Stimulated activated memory B cell treated with anti-CD40 and anti-IgM and Interleukin-4, amounts not matched to agents 10 μg/mL and 1 μg/mL and 100 μg/mL, for 72 hours (primary cell): ENCODE results near the gene ACAP3.
A peak's percentile ranks its signal among the peaks of the same experiment; 100 is the strongest.
"Not testable (repeated sequence)": the region's sequence is repeated elsewhere in the genome, so short reads cannot be mapped to it uniquely, and the experiment has no call there.

Source experiments
- ATAC-seq: fragments of 150-1000 bp; cut with Tn5 transposase; 2 replicates; pipeline ENCODE4 v1.10.0; 2021
- H3K27ac Mint-ChIP-seq: one replicate; pipeline ENCODE4 v1.8.0; 2022; ENCODE audit warnings: mild to moderate bottlenecking, mixed read lengths
- H3K27me3 Mint-ChIP-seq: one replicate; pipeline ENCODE4 v1.8.0; 2022; ENCODE audit warnings: mixed read lengths
- H3K36me3 Mint-ChIP-seq: one replicate; pipeline ENCODE4 v1.8.0; 2022; ENCODE audit warnings: mixed read lengths
- H3K4me1 Mint-ChIP-seq: one replicate; pipeline ENCODE4 v1.8.0; 2022; ENCODE audit warnings: mixed read lengths
- H3K4me3 Mint-ChIP-seq: one replicate; pipeline ENCODE4 v1.8.0; 2022; ENCODE audit warnings: mild to moderate bottlenecking, moderate library complexity, mixed read lengths
- H3K9me3 Mint-ChIP-seq: one replicate; pipeline ENCODE4 v1.8.0; 2022; ENCODE audit warnings: mixed read lengths

The ACAP3 gene

GRCh38 chr1:1253314-1253713, 54.4 kb downstream of the ACAP3 start:
- Mint-ChIP-seq H3K27me3 (no peaks in the 10 kb centered on the region), H3K4me3 (no peak overlapping the region), H3K27ac (peak overlapping the region; percentile 46), H3K4me1 (peaks cover 38% of the 10 kb centered on the region), H3K36me3 (peaks cover 53% of the 10 kb centered on the region), H3K9me3 (no peaks in the 10 kb centered on the region)
- no peak for ATAC-seq

GRCh38 chr1:1250786-1251284, 56.9 kb downstream of the ACAP3 start:
- H3K36me3 Mint-ChIP-seq: peaks cover 37% of the 10 kb centered on the region
- H3K27ac Mint-ChIP-seq: peak overlapping the region; percentile 85
- ATAC-seq: peak; percentile 94
- peak overlapping the region; percentile 32 for H3K4me3 Mint-ChIP-seq
- no peaks in the 10 kb centered on the region for H3K27me3 Mint-ChIP-seq
- H3K4me1 Mint-ChIP-seq: peaks cover 29% of the 10 kb centered on the region
- no peaks in the 10 kb centered on the region for H3K9me3 Mint-ChIP-seq

- not testable (repeated sequence) for H3K27me3 Mint-ChIP-seq, H3K9me3 Mint-ChIP-seq
Measured at GRCh38 chr1:1248009-1248913, 59.5 kb downstream of the ACAP3 start.

DNA sequence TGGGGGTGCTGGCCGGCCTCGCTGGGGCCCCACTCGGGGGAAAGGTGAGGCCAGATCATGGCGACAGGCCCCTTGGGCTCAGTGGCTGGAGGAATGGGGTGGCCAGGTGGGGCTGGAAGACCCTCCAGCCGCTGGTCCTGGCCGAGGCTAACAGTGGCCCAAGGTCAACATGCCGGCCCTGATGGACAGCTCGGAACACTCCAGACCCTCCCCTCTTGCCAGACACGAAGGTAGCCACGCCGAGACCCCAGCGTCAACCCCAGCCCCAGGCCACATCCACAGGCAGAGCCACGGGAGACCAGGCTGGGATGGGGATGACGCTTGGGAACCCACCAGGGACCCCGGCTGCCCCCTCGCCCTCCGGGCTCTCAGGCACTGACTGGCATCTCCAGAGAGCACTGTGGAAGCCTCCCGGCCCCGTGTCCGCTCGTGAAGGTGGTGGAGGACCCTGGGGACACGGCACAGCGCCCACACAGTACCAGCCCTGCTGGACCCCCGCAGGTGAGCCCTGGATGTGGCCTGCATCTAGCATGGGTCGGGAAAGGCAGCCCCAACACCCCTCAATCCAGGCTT, 60.3 kb downstream of the ACAP3 start:
- Mint-ChIP-seq H3K4me3 (no peak overlapping the region), H3K27ac (no peak overlapping the region), H3K4me1 (peaks cover 19% of the 10 kb centered on the region), H3K27me3 (peaks cover 8% of the 10 kb centered on the region), H3K9me3 (no peaks in the 10 kb centered on the region), H3K36me3 (peaks cover 6% of the 10 kb centered on the region)
- ATAC-seq: no peak

More at GRCh38 chr1:1248009-1248913, 59.5 kb downstream of the ACAP3 start:
- ATAC-seq, H3K4me3 Mint-ChIP-seq, H3K27ac Mint-ChIP-seq: not testable (repeated sequence)
- peaks cover 14% of the 10 kb centered on the region for H3K36me3 Mint-ChIP-seq
- H3K4me1 Mint-ChIP-seq: peaks cover 26% of the 10 kb centered on the region

DNA sequence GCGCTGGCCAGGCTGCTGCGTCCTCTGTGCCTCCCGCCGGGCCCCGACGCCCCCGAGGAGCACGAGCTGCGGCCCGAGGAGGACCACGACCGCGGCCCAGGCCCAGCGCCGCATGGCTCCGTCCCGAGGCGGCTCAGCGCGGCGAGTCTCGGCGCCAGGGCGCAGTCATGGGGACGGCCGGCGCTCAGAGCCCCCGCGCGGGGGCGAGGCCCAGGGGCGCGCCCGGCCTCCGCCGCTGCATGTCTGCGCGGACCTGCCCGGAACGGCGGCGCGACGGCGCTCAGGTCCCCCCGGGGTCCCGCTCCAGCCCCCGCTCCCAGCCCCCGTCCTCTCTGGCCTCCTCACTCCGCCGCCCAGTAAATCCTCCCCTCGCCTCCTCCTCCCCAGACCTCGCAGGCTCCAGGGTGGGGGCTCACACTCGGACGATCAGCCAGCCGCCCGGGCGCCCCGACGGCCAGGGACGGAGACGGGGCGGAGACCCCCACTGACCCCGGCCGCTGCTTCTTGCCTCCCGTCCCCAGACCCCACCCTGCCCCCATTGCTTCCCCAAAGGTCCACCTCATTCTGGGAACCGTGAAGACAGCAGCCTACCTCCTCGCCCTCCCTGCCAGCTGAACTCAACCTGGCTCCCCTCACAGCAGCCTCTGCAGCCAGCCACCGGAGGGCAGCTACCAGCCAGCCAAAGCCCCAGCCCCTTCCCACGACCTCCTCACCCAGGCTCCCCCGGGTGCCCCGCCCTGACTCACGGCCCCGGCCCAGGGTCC, 61.0 kb downstream of the ACAP3 start, which contains the start of gene C1QTNF12:
Gene C1QTNF12 (minus strand): TSS at position 146 of the 764 bp plus-strand sequence. CDS start 32 bp downstream, at position 114.
- Mint-ChIP-seq H3K27ac (no peak within 1 kb of the TSS), H3K9me3 (no peaks in the 10 kb centered on the region), H3K4me3 (no peak within 1 kb of the TSS), H3K27me3 (peaks cover 15% of the 10 kb centered on the region), H3K36me3 (no peaks in the 10 kb centered on the region), H3K4me1 (peaks cover 19% of the 10 kb centered on the region)
- ATAC-seq: no peak

DNA sequence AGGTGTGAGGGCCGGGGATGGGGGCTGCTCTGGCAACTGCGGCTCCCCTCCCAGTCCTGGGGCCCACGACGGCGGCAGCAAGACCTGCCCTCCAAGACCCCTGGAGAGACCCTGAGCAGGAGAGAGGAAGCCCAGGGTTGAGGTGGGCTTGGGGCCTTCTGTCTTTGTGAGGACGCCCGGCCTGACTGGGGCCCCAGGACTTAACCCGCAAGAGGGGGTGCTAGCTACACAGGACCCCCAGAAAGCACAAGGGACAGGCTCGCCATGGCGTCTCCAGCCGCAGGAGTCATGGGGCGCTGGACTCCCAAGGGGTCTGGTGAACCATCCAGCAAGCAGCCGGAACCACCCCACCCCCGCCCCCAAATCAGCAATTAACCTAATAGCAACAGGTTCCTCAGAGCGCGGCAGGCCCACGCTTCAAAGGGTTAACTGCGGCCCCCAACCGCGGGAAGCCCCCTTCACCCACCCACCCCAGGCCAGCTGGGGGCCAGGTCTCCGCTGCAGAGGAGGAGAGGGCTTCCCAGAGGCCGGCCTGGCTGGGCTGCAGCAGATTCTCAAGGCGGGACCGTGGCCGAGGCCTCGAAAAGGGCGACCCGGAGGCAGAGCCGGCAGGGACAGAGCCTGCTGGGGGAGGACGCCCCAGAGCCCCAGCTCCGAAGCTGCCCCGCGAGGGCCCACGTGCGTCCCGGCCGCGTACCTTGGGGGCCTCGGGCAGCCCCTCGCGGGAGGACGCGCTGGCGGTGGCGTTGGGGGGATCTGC, 61.7 kb downstream of the ACAP3 start:
- no peaks in the 10 kb centered on the region for H3K36me3 Mint-ChIP-seq
- H3K27ac Mint-ChIP-seq: no peak overlapping the region
- ATAC-seq: no peak

GRCh38 chr1:1245178-1245816, 62.4 kb downstream of the ACAP3 start:
- H3K27me3 Mint-ChIP-seq: peaks cover 30% of the 10 kb centered on the region
- no peak overlapping the region for H3K4me3 Mint-ChIP-seq
- no peak for ATAC-seq
- H3K4me1 Mint-ChIP-seq: peaks cover 14% of the 10 kb centered on the region
- no peaks in the 10 kb centered on the region for H3K36me3 Mint-ChIP-seq
- H3K9me3 Mint-ChIP-seq: no peaks in the 10 kb centered on the region
- H3K27ac Mint-ChIP-seq: no peak overlapping the region

More for the DNA sequence above, 61.7 kb downstream of the ACAP3 start:
- Mint-ChIP-seq H3K27me3 (peaks cover 23% of the 10 kb centered on the region), H3K4me1 (peaks cover 16% of the 10 kb centered on the region), H3K9me3 (no peaks in the 10 kb centered on the region), H3K4me3 (no peak overlapping the region)

- H3K27ac Mint-ChIP-seq: no peak overlapping the region
- H3K4me1 Mint-ChIP-seq: peaks cover 4% of the 10 kb centered on the region
- no peak for ATAC-seq
- no peaks in the 10 kb centered on the region for H3K36me3 Mint-ChIP-seq
- peaks cover 37% of the 10 kb centered on the region for H3K27me3 Mint-ChIP-seq
- no peaks in the 10 kb centered on the region for H3K9me3 Mint-ChIP-seq
- H3K4me3 Mint-ChIP-seq: no peak overlapping the region
Measured at GRCh38 chr1:1244192-1244811, 63.4 kb downstream of the ACAP3 start.

- H3K4me1 Mint-ChIP-seq: peaks cover 7% of the 10 kb centered on the region
- H3K36me3 Mint-ChIP-seq: no peaks in the 10 kb centered on the region
- ATAC-seq: no peak
- H3K4me3 Mint-ChIP-seq: no peak overlapping the region
- H3K27me3 Mint-ChIP-seq: peaks cover 37% of the 10 kb centered on the region
- H3K9me3 Mint-ChIP-seq: no peaks in the 10 kb centered on the region
- no peak overlapping the region for H3K27ac Mint-ChIP-seq
Measured at GRCh38 chr1:1243807-1244191, 63.9 kb downstream of the ACAP3 start.

GRCh38 chr1:1243266-1243660, 64.5 kb downstream of the ACAP3 start:
- Mint-ChIP-seq H3K9me3 (no peaks in the 10 kb centered on the region), H3K4me3 (no peak overlapping the region), H3K4me1 (peaks cover 12% of the 10 kb centered on the region), H3K27me3 (peaks cover 43% of the 10 kb centered on the region), H3K36me3 (no peaks in the 10 kb centered on the region), H3K27ac (no peak overlapping the region)
- no peak for ATAC-seq

DNA sequence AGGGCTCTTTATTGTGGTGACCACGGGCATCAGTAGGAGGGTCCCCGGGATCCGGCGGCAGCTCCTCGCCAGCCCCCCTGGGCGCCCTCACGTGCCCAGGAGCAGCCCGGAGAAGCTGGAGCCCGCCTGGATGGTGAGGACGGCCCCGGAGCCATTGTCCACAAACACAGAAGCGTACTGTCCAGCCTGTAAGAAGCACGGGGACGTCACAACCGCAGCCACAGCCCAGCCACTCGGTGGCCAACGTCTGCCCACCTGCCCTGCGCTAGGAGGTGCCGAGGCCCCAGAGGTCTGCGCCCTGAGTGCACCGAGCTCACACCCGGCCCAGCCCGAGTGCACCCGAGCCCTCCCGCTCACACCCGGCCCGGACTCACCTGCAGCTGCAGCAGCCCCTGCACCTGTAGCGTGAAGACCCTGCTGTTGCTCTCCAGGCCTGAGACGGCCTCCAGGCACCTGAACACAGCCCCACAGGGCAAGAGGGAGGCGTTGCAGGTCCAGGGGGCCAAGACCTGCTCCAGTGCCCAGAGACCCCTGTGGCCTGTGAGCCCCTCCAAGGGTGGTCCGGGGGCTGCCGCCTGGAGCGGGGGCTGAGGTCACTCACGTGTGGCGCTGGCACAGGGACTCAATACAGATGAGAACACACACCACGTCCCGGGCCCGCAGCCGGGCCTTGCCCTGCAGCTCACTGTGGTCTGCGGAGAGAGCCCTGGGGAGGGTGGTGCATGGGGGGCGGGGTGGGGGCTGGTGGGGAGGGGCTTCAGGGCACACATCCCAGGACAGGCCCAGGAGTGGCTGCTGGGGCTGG, 65.1 kb downstream of the ACAP3 start:
- H3K4me3 Mint-ChIP-seq: no peak overlapping the region
- H3K4me1 Mint-ChIP-seq: peaks cover 18% of the 10 kb centered on the region
- peaks cover 46% of the 10 kb centered on the region for H3K27me3 Mint-ChIP-seq
- H3K27ac Mint-ChIP-seq: no peak overlapping the region
- no peaks in the 10 kb centered on the region for H3K36me3 Mint-ChIP-seq
- ATAC-seq: no peak
- H3K9me3 Mint-ChIP-seq: no peaks in the 10 kb centered on the region
